ENCODE measurements around the gene GPR176. TPM values are rescaled to one million over a fixed set of nuclear protein-coding genes. Genes with fewer than 3 reads are reported as not detected.

GPR176 gene
- total and polyA plus RNA-seq, 2 donors from 2014 or later = 2.9 to 7.6 TPM

GRCh38 chr15:39887832-39888231 lies 32.2 kb downstream of the GPR176 start:
- intact Hi-C loops (cut with DNase I) = no loop called here
- no peak overlapping the region for H3K27ac ChIP-seq (ENCODE audit: low read depth in 2 of 2, low read length in 2 of 2)
- H3K4me1 ChIP-seq (ENCODE audit: control insufficient read depth in 2 of 3, insufficient read depth in 2 of 3, low read depth in 1 of 3, low read length in 3 of 3) = no peaks in the 10 kb centered on the region
- H3K9ac ChIP-seq (ENCODE audit: low read length in 3 of 3) = no peak overlapping the region
- no peak for FAIRE-seq
- H3K9me3 ChIP-seq (ENCODE audit: control insufficient read depth in 2 of 3, insufficient read depth in 1 of 3, low read length in 3 of 3) = no peaks in the 10 kb centered on the region
- no peak overlapping the region for H3K4me3 ChIP-seq (ENCODE audit: low read length in 3 of 3)
- peak; percentile 24 for TF ChIP-seq CTCF (IDR thresholded peaks at IDR 0.05; ENCODE audit: borderline replicate concordance, extremely low read depth, insufficient read depth)
- no peaks in the 10 kb centered on the region for H3K36me3 ChIP-seq (ENCODE audit: control insufficient read depth in 2 of 3, insufficient read depth in 3 of 3, low read length in 3 of 3)
- DNase-seq = peak in 2 of 5 donors; percentile 31 to 60
- no peaks in the 10 kb centered on the region for H3K27me3 ChIP-seq (ENCODE audit: control insufficient read depth, insufficient read depth, low read length)

- H3K9me3 ChIP-seq (ENCODE audit: control insufficient read depth in 2 of 3, insufficient read depth in 1 of 3, low read length in 3 of 3) = no peaks in the 10 kb centered on the region
- H3K27me3 ChIP-seq (ENCODE audit: control insufficient read depth, insufficient read depth, low read length) = no peaks in the 10 kb centered on the region
- intact Hi-C loops (cut with DNase I) = no loop called here
- no peak overlapping the region for H3K9ac ChIP-seq (ENCODE audit: low read length in 3 of 3)
- H3K4me1 ChIP-seq (ENCODE audit: control insufficient read depth in 2 of 3, insufficient read depth in 2 of 3, low read depth in 1 of 3, low read length in 3 of 3) = no peaks in the 10 kb centered on the region
- FAIRE-seq (no peak), DNase-seq (no peak)
- no peak overlapping the region for H3K4me3 ChIP-seq (ENCODE audit: low read length in 3 of 3)
- H3K27ac ChIP-seq (ENCODE audit: low read depth in 2 of 2, low read length in 2 of 2) = no peak overlapping the region
- no peaks in the 10 kb centered on the region for H3K36me3 ChIP-seq (ENCODE audit: control insufficient read depth in 2 of 3, insufficient read depth in 3 of 3, low read length in 3 of 3)
- TF ChIP-seq CTCF (IDR thresholded peaks at IDR 0.05; ENCODE audit: borderline replicate concordance, extremely low read depth, insufficient read depth) = no peak
These were observed 32.9 kb downstream of the GPR176 start for GRCh38 chr15:39887211-39887610.

- TF ChIP-seq CTCF (IDR thresholded peaks at IDR 0.05; ENCODE audit: borderline replicate concordance, extremely low read depth, insufficient read depth) = no peak
- no peaks in the 10 kb centered on the region for H3K9me3 ChIP-seq (ENCODE audit: control insufficient read depth in 2 of 3, insufficient read depth in 1 of 3, low read length in 3 of 3)
- no peak for DNase-seq
- no peaks in the 10 kb centered on the region for H3K36me3 ChIP-seq (ENCODE audit: control insufficient read depth in 2 of 3, insufficient read depth in 3 of 3, low read length in 3 of 3)
- H3K9ac ChIP-seq (ENCODE audit: low read length in 3 of 3) = no peak overlapping the region
- no peaks in the 10 kb centered on the region for H3K27me3 ChIP-seq (ENCODE audit: control insufficient read depth, insufficient read depth, low read length)
- intact Hi-C loops (cut with DNase I) = no loop called here
- no peak overlapping the region for H3K4me3 ChIP-seq (ENCODE audit: low read length in 3 of 3)
- no peaks in the 10 kb centered on the region for H3K4me1 ChIP-seq (ENCODE audit: control insufficient read depth in 2 of 3, insufficient read depth in 2 of 3, low read depth in 1 of 3, low read length in 3 of 3)
- no peak for FAIRE-seq
- H3K27ac ChIP-seq (ENCODE audit: low read depth in 2 of 2, low read length in 2 of 2) = no peak overlapping the region
These were observed 33.6 kb downstream of the GPR176 start for GRCh38 chr15:39886418-39886817.

GRCh38 chr15:39885099-39885777 lies 34.8 kb downstream of the GPR176 start:
- FAIRE-seq (no peak), DNase-seq (no peak)
- Histone ChIP-seq H3K27ac (ENCODE audit: low read depth in 2 of 2, low read length in 2 of 2) (no peak overlapping the region), H3K4me3 (ENCODE audit: low read length in 3 of 3) (no peak overlapping the region), H3K27me3 (ENCODE audit: control insufficient read depth, insufficient read depth, low read length) (no peaks in the 10 kb centered on the region), H3K9ac (ENCODE audit: low read length in 3 of 3) (no peak overlapping the region), H3K4me1 (ENCODE audit: control insufficient read depth in 2 of 3, insufficient read depth in 2 of 3, low read depth in 1 of 3, low read length in 3 of 3) (no peaks in the 10 kb centered on the region), H3K9me3 (ENCODE audit: control insufficient read depth in 2 of 3, insufficient read depth in 1 of 3, low read length in 3 of 3) (no peaks in the 10 kb centered on the region), H3K36me3 (ENCODE audit: control insufficient read depth in 2 of 3, insufficient read depth in 3 of 3, low read length in 3 of 3) (no peaks in the 10 kb centered on the region)
- intact Hi-C loops (cut with DNase I) = no loop called here
- TF ChIP-seq CTCF (IDR thresholded peaks at IDR 0.05; ENCODE audit: borderline replicate concordance, extremely low read depth, insufficient read depth) = no peak

Measured in kidney (tissue), 14 donors.